Esophagus muscularis mucosa (tissue), 4 donors: ENCODE results near the gene PI3. TPM values are rescaled to one million over a fixed set of nuclear protein-coding genes. Genes with fewer than 3 reads are reported as not detected.

Experiments
- DNase-seq: peaks from one replicate; pipeline ENCODE4 v3.0.0-alpha.2; 2017; ENCODE audit errors: extremely low spot score
- H3K27ac ChIP-seq, 4 donors: fragments of 200-600 bp; sonication (generic); replicated peaks in 1 of 4; 1 replicate in 3 of 4; 2 replicates in 1 of 4; pipeline ENCODE4 v1.5.1; 2016 to 2019; ENCODE audit warnings: mild to moderate bottlenecking in 1 of 4
- H3K27me3 ChIP-seq, 4 donors: fragments of 200-600 bp; sonication (generic); one replicate each; pipeline versions ENCODE4 v1.5.1 to v1.6.0; 2016 to 2019
- H3K36me3 ChIP-seq, 4 donors: fragments of 200-600 bp; sonication (generic); one replicate each; pipeline ENCODE4 v1.5.1; 2016 to 2019
- H3K4me1 ChIP-seq, 4 donors: fragments of 200-600 bp; sonication (generic); one replicate each; pipeline ENCODE4 v1.5.1; 2016 to 2019
- H3K4me3 ChIP-seq, 4 donors: fragments of 200-600 bp; sonication (generic); 1 replicate in 2 of 4; 2 replicates in 2 of 4; pipeline ENCODE4 v1.5.1; 2016 to 2019; ENCODE audit warnings: mild to moderate bottlenecking in 4 of 4, moderate library complexity in 1 of 4
- H3K9me3 ChIP-seq, 4 donors: fragments of 200-600 bp; sonication (generic); 1 replicate in 3 of 4; 2 replicates in 1 of 4; pipeline ENCODE4 v1.5.1; 2016 to 2019
- EP300 ChIP-seq: sonication (generic); formaldehyde crosslinking; IDR thresholded peaks from one replicate; pipeline ENCODE4 v1.6.1; 2017; ENCODE audit warnings: antibody characterized with exemption
- POLR2A ChIP-seq: fragments of 450-650 bp; IDR thresholded peaks from one replicate; pipeline ENCODE4 v1.6.1; 2017; ENCODE audit warnings: antibody characterized with exemption, moderate library complexity, mild to moderate bottlenecking, low read depth
- POLR2AphosphoS5 ChIP-seq, 2 donors: sonication (generic); formaldehyde crosslinking; IDR thresholded peaks; one replicate each; pipeline ENCODE4 v1.6.1; 2017; ENCODE audit warnings: antibody characterized with exemption in 2 of 2
- WGBS: methylation state at CpG from one replicate; pipeline ENCODE4 v1.1.5; 2018; 5-methylcytosine and 5-hydroxymethylcytosine counted together
- intact Hi-C: fragments of 100-400 bp; cut with DNase I; formaldehyde crosslinking; loops from one replicate; pipeline ENCODE4 v1.15.1; 2023
- total RNA-seq, 4 donors: library from RNA; depleted of rRNA; stranded (reverse); fragments of >200 nt; gene quantifications; one replicate each; pipeline versions ENCODE4 v1.1.0 to v1.2.1, GENCODE V29; 2016
- TF ChIP-seq, protein P1 (sequence below), 3 experiments: fragments of 200-600 bp in 2 of 3; fragments of 450-650 bp in 1 of 3; sonication (generic) in 2 of 3; IDR thresholded peaks; one replicate each; pipeline ENCODE4 v1.5.1; 2017 to 2019; ENCODE audit warnings: antibody characterized with exemption in 3 of 3, mild to moderate bottlenecking in 2 of 3, moderate library complexity in 1 of 3

PI3 gene
- total RNA-seq, 4 donors from 2014 or later: 1.0 TPM; not detected in 3

DNA sequence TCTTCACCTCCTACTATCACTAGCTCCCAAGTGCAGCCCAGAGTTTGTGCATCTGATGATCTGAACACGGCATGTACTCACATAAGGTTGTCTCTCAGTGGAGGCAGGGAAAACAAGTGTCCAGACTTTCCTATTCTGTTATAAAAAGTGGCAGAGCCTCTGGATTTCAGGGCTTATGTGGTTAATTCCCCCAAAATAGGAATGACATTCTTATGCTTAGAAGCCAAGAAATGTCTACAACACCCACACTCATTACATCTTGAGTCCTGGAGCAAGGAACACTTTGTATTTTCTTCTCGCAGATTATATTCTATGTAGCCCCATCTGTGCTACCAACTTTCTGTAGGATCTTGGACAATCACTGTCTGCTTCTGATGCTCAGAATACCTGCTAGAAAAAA is 18.6 kb downstream of the PI3 start:
- intact Hi-C loops: no loop called here
- Histone ChIP-seq H3K9me3 (no peaks in the 10 kb centered on the region), H3K4me1 (no peaks in the 10 kb centered on the region), H3K36me3 (no peaks in the 10 kb centered on the region), H3K27me3 (no peaks in the 10 kb centered on the region), H3K27ac (no peak overlapping the region), H3K4me3 (no peak overlapping the region)
- 85% methylated on average over 2 of the region's 2 CpGs for WGBS
- TF ChIP-seq EP300: no peak
- TF ChIP-seq, protein P1, sequence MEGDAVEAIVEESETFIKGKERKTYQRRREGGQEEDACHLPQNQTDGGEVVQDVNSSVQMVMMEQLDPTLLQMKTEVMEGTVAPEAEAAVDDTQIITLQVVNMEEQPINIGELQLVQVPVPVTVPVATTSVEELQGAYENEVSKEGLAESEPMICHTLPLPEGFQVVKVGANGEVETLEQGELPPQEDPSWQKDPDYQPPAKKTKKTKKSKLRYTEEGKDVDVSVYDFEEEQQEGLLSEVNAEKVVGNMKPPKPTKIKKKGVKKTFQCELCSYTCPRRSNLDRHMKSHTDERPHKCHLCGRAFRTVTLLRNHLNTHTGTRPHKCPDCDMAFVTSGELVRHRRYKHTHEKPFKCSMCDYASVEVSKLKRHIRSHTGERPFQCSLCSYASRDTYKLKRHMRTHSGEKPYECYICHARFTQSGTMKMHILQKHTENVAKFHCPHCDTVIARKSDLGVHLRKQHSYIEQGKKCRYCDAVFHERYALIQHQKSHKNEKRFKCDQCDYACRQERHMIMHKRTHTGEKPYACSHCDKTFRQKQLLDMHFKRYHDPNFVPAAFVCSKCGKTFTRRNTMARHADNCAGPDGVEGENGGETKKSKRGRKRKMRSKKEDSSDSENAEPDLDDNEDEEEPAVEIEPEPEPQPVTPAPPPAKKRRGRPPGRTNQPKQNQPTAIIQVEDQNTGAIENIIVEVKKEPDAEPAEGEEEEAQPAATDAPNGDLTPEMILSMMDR (IDR thresholded peaks at IDR 0.05): no peak
- no peak for TF ChIP-seq POLR2A
- no peak for TF ChIP-seq POLR2AphosphoS5 (IDR thresholded peaks at IDR 0.05)
- no peak for DNase-seq

DNA sequence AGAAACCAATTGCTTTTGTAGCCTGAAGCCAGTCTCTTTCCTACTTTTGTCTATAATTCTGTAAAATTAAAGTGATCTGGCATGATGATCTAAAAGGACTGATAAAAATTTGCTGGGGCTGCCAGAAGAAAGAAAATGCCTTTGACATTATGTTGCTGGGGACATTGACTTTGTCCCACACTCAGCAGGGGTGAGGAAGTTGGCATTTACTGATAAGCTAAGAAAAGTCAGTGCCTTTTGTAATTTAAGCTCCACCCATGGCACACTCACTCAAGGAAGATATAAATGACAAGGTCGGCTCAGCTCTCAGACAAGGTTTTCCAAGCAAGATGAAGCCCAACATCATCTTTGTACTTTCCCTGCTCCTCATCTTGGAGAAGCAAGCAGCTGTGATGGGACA is 32.0 kb downstream of the PI3 start, which contains the start of gene SEMG1:
TSS of gene SEMG1 (plus strand) at position 309 of the 400 bp plus-strand sequence. CDS start at position 330, 21 bp downstream.
- TF ChIP-seq, protein P1 (IDR thresholded peaks at IDR 0.05): no peak
- TF ChIP-seq EP300 (no peak), POLR2AphosphoS5 (IDR thresholded peaks at IDR 0.05) (no peak), POLR2A (no peak)
- intact Hi-C loops: no loop called here
- DNase-seq: no peak
- H3K9me3 ChIP-seq: peaks cover 0 to 15% (median 11%) of the 10 kb centered on the region in 4 donors
- H3K4me1 ChIP-seq: no peaks in the 10 kb centered on the region
- no peak within 1 kb of the TSS for H3K4me3 ChIP-seq
- H3K27ac ChIP-seq: no peak within 1 kb of the TSS
- WGBS: 36% methylated on average over 1 of the region's 1 CpG
- H3K36me3 ChIP-seq: no peaks in the 10 kb centered on the region
- H3K27me3 ChIP-seq: peaks cover 0 to 13% (median 0%) of the 10 kb centered on the region in 4 donors

DNA sequence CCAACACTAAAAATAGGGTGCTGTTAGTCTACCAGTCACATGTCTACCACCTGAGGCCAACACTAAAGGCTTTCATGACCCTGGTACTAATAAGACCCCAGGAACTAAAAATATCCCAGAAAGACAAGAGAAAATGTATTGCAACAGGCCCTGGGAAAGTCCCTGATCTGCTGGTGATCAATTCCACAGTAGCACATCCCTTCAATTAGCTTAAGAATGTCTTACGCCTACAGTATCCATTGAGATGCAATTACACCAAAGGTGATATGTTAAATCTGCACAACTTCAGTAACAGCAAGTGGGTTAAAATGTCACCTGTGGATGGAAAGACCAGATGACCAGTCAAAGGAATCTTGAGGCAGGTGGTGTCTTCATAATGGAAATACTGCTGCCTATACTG is 35.2 kb downstream of the PI3 start:
- Histone ChIP-seq H3K4me3 (no peak overlapping the region), H3K27ac (no peak overlapping the region), H3K27me3 (peaks cover 0 to 13% (median 0%) of the 10 kb centered on the region in 4 donors), H3K9me3 (no peaks in the 10 kb centered on the region), H3K36me3 (no peaks in the 10 kb centered on the region), H3K4me1 (no peaks in the 10 kb centered on the region)
- intact Hi-C loops: no loop called here
- TF ChIP-seq, protein P1 (IDR thresholded peaks at IDR 0.05): no peak
- no peak for TF ChIP-seq POLR2A
- TF ChIP-seq POLR2AphosphoS5 (IDR thresholded peaks at IDR 0.05): no peak
- no peak for TF ChIP-seq EP300
- no peak for DNase-seq
- WGBS: 100% methylated on average over 1 of the region's 1 CpG

DNA sequence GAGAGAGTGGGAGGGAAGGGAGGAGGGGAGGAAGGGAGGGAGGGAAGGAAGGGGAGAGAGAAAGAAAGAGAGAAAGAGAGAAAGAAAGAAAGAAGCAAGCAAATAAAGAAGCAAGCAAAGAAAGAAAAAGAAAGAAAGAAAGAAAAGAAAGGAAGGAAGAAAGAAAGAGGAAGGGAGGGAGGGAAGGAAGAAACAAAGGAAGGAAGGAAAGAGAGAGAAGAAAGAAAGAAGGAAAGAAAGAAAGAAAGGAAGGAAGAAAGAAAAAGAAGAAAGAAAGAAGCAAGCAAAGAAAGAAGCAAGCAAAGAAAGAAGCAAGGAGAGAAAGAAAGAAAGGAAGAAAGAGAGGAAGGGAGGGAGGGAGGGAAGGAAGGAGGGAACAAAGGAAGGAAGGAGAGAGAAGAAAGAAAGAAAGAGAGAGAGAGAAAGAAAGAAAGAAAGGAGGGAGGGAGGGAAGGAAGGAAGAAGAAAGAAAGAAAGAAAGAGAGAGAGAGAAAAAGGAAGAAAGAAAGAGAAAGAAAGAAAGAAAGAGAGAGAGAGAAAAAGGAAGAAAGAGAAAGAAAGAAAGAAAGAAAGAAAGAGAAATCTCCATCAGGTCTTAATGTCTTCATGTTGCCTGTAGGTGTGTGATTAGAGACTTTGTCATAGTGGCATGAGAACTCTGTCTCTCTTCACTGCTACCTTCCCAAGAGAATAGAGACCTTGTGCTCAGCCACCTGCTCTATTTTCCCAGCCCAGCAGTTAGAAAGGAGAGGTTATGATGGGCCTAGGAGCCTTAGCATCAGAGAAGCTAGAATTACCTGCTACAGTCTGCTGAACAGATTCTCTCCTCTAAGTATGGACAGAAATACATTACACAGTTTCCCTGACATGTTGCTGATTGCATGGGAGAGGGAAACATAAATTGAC is 37.1 kb downstream of the PI3 start:
- H3K4me1 ChIP-seq: no peaks in the 10 kb centered on the region
- DNase-seq: no peak
- intact Hi-C loops: no loop called here
- TF ChIP-seq POLR2A (no peak), POLR2AphosphoS5 (IDR thresholded peaks at IDR 0.05) (no peak), EP300 (no peak)
- TF ChIP-seq, protein P1 (IDR thresholded peaks at IDR 0.05): no peak
- no peaks in the 10 kb centered on the region for H3K9me3 ChIP-seq
- no peak overlapping the region for H3K4me3 ChIP-seq
- no peaks in the 10 kb centered on the region for H3K36me3 ChIP-seq
- no peak overlapping the region for H3K27ac ChIP-seq
- peaks cover 0 to 11% (median 0%) of the 10 kb centered on the region in 4 donors for H3K27me3 ChIP-seq
